Femur (tissue), 1 donor: ENCODE data around the gene CBLB.
"Not testable (repeated sequence)": the region's sequence is repeated elsewhere in the genome, so short reads cannot be mapped to it uniquely, and the experiment has no call there.

Experiments
- DNase-seq: peaks from one replicate; pipeline ENCODE4 v3.0.0-alpha.2; 2017

Gene CBLB

DNA sequence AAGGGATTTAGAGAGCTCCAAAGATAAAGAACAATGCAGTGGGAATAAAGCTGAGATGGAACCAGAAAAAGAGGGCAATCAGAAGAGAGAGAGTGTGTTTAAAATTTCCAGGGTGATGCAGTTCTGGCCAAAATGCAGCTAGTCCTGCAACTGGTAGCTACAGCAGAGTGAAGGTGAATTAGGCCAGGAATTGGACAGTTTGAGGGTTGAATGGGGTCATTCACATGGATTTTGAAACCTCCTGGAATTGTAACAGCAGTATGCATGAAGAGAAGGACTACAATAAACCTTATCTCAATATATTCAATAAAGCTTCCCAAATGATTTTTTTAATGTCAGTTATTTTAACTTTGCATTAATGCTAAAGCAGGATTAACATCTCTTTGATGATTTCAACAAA, 85.2 kb downstream of the CBLB start:
- DNase-seq: no peak

DNA sequence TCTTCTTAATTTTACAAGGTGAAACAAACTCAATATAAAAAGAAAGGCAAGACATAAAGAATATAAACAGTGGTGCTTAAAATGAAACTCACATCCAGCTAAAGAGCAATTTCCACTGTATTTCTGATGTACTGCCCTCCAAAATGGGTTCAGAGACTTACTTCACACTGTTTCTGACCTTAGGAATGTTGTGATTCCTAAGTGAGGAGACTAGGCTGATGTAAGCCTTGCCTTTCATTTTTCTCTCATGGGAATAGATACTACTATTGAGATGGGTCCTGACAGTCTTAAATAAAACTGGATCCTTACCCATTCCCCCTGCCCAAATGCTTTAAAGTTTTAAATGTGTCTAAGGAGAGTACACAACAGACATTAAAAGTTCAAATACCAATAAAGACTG, 86.9 kb downstream of the CBLB start:
- DNase-seq: no peak

DNA sequence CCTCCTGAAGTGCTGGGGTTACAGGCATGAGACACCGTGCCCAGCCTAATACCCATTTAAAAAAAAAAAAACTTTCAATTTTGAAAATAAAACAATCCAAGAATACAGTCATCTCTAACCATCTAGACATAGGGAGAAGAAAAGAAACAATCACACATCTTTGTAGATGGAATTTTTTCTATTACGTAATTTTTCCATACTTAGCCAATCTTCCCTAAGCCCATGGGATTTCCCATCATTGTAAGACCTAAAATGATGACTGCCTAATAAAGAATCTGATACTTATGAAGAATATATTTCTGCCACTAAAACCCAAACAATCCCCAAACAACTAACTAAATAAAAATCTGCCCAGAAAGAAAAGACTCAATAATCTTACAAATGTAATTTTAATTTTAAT, 88.7 kb downstream of the CBLB start:
- no peak for DNase-seq

DNA sequence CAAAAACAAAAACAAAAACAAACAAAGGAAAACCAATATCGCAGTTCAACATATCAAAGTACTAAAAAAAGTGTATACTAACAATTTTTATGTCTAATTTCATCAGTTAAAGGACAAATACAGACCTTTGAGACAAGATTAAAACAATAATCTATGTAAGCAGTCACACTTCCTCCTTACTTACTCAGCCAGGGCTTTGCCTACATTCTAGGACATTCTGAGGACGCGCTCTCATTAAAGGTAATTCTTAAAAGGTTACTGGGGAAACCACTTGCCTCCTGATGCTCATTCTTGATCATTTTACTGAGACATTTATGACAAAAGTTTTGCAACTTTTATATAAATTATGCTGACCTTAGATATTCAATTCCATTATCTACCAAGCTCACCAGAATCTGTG, 93.4 kb downstream of the CBLB start:
- DNase-seq: no peak

DNA sequence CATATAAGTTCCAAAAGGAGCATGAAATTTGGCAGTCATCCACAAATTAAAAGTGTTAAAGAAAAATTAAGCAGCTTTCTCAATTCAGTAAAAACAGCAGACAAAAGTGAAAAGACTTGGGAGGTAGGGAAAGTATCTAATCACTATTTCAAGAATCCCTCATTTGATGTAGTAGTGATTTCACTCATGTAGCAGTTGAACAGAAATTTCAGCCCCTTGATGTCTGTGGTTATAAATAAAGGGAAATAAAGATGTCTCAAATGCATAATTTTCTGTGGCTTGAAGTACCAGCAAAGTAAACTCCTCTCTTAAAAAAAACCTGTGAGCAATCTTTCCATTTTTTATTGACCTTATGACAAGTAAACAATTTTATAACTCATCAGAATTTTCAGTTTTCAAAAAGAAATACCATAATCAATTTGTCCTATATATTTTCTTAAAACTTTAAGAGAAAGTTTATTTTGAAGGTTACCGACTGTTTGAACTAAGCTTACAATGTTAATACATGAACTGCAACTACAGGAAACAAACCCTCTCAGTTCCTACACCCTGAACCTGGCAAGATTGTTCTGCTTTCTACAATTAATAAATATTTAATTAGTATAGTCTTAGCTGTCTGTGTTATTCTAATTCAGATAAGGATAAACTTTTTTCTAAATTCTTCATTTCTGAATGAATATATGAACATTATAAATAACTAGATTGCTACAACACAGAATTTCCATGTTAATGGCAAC, 94.2 kb downstream of the CBLB start:
- no peak for DNase-seq

DNA sequence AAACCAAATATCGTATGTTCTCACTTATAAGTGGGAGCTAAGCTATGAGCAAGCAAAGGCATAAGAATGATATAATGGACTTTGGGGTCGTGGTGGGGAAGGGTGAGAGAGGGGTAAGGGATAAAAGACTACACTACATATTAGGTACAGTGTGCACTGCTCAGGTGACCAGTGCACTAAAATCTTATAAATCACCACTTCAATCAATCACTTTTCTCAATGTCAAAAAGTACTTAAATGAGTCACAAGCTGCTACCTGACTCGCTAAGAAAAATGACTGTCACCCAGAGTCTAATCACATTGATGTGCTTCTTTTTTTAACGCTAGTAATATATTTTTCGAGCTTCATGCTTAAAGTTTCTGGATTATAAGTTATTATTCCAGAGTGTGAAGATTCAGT, 95.5 kb downstream of the CBLB start:
- DNase-seq: no peak

DNA sequence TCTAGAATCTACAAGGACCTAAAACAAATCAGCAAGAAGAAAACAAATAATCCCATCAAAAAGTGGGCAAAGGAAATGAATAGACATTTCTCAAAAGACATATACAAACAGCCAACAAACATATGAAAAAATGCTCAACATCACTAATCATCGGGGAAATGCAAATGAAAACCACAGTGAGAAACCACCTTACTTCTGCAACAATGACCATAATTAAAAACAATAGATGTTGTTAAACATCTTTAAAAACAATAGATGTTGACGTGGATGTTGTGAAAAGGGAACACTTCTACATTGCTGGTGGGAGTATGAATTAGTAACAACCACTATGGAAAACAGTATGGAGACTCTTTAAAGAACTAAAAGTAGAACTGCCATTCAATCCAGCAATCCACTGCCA, 96.2 kb downstream of the CBLB start:
- DNase-seq: no peak

DNA sequence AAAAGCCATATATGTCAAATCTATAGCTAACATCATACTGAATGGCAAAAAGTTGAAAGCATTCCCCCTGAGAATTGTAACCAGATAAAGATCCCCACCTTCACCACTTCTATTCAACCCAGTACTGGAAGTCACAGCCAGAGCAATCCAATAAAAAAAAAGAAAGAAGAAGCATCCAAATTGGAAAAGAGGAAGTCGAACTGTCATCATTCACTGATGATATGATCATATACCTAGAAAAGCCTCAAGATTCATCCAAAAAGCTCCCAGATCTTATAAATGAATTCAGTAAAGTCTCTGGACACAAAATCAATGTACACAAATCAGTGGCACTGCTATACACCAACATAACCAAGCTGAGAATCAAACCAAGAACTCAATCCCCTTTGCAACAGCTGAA, 97.4 kb downstream of the CBLB start:
- DNase-seq: no peak

DNA sequence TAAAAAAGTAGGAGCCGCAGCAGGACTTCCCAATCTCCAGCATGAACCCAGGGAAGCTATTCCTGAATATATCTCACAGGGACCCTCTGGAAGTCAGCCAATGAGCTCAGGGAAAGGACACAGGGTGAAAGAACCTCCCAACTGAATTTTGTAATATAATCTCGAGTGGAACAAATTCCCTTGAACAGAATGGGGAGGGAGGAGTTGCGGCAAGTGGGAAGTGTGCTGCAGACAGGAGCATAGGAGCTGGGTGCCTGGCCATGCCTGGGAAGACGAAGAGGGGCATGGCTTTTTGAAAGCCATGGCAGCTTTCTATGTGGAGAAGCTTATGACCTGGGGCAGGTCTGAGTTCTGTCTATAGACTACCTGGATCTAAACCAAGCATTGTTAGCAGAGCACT, 98.4 kb downstream of the CBLB start:
- no peak for DNase-seq

DNA sequence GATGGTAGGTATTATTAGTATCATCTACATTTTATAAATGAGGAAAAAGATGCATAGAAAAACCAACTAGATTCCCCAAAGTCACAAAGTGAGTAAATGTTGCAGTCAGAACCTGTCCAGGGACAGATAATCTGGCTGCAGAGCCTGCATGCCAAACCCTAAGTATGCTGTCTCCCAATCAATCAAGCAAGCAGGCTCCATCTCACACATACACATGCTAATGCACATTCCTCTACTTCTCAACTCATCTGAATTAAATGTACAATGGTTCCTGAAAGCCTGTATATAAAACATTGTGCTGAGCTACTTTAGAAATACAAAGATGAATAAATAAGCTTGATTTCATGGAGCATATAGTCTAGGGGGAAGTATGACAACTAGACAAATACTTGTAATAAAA, 101.0 kb downstream of the CBLB start:
- no peak for DNase-seq

DNA sequence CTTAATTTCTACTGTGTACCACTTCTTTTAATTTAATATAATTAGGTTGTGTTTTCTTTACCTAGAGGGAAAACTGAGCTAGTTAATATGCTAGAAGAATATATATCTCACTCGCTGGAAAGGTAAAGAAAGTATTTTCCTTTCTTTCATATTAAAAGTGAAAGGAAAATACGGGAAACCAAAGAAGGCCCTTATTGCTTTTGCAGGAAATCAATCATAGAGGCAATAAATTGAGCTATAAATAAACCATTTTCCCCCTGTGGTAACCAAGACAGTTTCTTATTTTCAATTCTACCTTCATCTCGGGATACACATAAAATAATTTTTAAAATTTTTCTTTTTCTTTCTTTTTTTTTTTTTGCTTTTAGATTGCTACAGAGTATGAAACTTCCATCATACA, 101.6 kb downstream of the CBLB start:
- no peak for DNase-seq

DNA sequence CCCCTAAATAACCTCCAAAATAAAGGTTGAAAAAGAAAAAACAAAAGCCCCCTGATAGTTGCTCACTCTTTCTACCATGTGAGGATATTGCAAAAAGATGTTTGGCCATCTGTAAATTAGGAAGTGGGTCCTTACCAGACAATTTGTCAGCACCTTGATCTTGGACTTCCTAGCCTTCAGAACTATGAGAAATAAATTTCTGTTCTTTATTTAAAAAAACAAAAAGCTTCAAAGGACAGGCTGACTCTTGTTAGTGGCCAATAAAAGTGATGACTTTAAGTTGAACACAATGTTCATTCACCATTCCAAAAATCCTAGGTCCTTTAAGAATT, 103.5 kb downstream of the CBLB start:
- DNase-seq: no peak

DNA sequence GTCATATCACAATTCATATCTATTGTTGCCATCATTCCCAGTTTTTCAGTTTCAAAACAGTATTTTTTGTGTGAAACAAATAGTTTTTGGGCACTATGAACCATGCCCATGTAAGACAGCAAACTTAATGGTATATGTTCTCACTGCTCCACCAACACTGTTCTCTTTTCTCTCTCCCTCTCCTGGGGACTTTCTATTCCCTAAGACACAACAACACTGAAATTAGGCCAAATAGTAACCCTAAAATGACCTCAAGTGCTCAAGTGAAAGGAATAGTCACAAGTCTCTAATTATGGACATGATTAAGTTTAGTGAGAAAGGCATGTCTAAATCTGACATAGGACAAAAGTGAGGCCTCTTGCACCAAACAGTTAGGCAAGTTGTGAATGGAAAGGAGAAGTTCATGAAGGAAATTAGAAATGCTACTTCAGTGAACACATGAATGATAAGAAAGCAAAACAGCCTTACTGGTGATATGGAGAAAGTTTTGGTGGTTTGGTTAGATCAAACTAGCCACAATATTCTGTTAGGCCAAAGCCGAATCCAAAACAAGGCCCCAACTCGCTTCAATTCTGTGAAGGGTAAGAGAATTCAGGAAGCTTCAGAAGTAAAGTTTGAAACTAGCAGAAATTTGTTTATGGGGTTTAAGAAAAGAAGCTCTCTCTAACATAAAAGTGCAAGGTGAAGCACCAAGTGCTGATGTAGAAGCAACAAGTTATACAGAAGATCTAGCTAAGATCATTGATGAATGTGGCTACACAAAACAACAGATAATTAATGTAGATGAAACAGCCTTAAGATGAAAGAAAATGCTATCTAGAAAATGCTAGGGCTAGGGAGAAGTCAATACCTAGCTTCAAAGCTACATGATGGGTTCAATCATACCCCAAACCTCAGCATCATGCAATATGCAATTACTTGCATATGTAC, 104.2 kb downstream of the CBLB start:
- DNase-seq: no peak

DNA sequence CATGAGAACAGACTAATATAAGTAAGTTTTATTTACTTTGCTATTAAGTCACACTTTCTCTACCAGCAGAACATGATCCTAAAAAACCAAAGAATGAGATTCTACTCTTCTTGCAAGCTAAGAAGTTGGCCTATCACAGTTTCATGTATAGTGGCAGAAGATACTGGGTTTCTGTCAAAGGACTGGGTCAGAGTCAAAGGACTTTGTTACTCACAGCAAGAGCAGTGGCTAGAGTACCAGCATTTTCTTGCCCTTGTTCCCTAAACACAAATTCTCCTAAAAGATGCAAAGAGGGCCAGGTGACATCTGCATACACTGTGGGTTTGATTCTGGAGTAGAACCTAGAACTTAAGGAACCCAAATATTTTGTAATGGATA, 105.2 kb downstream of the CBLB start:
- no peak for DNase-seq

DNA sequence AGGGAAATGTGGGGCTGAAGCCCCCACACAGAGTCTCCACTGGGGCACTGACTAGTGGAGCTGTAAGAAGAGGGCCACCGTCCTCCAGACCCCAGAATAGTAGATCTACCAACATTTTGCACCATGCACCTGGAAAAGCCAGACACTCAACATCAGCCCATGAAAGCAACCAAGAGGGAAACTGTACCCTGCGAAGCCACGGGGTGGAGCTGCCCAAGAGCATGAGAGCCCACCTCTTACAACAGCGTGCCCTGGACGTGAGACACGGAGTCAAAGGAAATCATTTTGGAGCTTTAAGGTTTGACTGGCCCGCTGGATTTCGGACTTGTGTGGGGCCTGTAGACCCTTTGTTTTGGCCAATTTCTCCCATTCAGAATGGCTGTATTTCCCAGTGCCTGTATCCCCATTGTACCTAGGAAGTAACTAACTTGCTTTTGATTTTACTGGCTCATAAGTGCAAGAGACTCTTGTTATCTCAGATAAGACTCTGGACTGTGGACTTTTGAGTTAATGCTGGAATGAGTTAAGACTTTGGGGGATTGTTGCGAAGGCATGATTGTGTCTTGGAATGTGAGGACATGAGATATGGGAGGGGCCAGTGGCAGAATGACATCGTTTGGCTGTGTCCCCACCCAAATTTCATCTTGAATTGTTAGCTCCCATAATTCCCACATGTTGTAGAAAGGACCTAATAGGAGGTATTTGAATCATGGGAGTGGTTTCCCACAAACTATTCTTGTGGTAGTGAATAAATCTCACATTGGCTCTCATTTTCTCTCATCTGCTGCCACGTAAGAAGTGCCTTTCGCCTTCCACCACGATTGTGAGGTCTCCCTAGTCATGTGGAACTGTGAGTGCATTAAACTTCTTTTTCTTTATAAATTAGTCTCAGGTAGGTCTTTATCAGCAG, 105.8 kb downstream of the CBLB start:
- no peak for DNase-seq

DNA sequence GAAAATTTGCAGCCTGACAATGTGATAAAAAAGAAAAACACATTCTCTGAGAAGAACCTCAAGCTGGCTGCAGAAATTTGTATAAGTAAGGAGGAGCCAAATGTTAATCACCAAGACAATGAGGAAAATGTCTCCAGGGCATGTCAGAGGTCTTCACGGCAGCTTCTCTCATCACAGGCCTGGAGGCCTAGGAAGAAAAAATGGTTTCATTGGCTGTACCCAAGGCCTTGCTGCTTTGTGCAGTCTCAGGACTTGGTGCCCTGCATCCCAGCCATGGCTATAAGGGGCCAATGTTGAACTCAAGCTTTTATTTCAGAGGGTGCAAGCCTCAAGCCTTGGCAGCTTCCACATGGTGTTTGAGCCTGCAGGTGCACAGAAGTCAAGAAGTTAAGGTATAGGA, 106.6 kb downstream of the CBLB start:
- DNase-seq: not testable (repeated sequence)

DNA sequence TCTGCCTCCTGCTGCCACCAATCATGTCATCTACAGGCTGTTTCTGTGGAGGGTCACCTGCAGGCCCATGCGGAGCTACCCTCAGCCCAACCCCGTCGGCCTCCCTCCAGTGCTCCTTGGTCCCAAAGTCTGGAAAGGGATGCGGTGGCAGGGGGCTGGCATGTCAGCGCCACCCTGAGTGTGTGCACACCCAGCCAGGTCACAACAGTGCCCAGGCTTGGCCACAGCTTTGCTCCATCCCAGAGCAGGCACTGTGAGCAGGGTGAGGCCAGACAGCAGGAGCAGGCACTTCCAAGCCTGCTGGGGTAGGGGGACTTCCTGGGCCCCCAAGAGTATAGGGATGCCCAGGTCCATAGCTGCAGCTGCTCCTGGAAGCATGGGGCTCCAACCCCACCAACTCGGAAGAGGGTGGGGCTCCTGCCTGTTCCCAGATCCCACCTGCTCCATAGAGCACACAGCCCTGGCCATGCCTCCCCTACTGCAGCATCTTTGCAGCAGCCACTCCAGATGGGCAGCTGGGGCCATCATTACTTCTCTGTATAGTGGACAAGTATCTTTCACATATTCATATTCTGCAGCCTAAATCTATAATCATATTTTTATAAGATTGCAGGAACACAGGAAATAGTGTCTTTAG, 109.3 kb downstream of the CBLB start:
- DNase-seq: no peak

DNA sequence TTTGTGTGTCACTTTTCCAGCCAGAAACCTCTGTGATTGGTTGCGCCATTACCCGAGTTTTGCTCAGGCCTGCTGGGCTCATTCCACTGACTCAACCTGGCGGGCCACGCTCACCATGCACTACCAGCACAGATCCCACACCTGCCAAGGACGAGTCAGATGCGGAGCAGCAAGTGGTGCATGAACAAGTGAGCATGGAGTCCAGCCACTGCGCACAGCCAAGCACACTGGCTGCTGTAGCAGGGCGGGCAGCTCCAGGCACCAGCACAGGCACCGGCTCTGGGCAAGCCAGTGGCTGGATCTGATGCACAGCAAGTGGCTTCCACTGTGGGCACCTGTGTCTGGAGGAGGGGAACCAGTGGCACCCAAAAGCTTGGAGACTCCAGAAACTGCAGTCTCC, 110.4 kb downstream of the CBLB start:
- no peak for DNase-seq

DNA sequence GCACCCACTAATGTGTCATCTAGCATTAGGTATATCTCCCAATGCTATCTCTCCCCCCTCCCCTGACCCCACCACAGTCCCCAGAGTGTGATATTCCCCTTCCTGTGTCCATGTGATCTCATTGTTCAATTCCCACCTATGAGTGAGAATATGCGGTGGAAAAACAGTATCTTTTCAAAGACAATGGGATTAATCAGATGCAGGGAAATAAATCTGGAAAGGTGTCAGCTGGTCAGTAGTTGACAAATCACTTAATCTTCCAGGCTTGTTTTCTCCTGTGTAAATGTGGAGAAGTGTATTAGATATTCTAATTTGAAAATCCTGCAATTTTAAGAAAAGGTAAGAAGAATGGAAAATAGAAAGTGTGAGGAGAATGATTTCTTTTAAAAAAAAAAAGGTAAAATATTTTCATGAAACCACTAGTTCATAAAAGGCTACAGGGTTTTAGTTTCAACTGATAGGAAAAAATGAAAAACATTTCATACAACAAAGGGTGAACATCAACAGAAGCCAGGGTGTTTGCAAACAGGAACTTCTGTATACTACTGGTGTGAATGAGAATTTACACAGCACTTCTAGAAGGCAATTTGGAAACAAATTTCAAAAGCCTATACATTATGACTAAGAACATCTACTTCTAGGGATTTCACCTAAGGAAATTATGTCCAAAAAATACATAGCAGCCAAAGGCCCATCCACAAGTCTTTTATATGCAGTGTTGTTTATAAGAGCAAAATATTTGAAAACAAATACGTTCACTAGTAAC, 113.5 kb downstream of the CBLB start:
- no peak for DNase-seq

DNA sequence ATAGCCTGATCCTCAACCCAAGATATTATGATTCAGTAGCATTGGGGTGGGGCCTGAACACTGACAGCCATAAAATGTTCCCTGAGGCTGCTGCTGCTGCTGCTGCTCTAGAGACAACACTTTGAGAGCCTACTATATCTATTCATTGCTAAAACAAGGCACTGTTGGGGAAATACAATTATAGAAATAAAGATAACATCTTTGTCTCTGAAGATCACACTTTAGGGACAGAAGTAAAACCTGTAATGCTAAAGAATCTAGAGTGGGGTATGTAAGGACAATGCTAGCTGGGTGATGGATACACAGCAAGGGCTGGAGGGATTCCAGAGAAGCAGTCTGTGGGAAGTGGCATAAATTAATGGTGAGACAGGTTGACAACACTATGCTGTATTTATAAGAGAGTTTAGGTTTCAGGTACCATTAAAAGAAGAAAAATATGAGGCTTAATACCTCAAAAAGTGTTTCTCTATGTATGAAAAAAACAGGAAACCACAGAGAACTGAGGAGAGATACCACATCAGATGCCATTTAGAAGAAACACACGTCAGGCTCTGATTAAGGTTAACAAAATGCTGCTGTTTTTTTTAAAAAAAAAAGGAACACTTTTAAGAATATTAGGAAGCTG, 115.9 kb downstream of the CBLB start:
- no peak for DNase-seq

DNA sequence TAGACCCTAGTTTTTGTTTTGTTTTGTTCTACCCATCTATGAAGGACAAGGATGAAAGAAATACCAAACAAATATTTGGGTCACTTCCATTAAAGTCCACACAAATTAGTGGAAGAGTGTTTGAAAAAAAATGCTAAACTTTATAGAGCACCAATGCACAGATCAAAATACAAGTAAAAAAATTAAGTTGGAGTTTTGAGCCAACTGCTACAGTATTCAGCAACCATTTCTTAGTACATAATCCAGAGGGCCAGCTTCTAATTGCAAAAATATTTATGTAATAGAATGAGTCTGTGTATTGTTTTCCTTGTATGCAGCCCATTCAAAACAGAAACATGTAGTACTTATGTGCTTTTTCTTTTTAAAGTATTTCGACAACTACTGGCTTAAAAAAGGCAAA, 121.1 kb downstream of the CBLB start:
- no peak for DNase-seq

DNA sequence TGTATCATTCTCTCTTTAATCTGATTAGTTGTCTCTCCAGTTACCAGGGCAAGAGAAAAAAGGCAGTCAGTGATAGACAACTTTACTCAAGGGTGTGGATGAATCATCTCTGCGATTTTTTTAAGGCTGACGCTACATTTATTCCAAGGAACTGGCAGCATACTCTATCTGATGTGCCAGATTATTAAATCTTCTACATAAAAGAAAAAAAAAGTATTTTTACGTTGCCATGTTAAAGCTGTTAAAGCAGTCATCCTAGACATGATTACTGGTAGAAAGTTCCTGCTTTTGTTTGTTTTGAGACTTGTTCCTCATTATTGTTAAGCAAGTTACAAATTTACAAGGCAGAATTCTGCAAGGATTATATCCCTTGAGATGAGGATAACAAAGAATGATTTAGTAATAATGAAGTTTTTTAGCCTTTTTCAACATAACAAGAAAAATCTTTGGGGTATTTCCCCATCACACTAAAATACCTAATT, 121.7 kb downstream of the CBLB start:
- DNase-seq: no peak
